ENCODE data around the gene MSANTD1.

- TF ChIP-seq CTCF (IDR thresholded peaks at IDR 0.05) (no peak), POLR2A (IDR thresholded peaks at IDR 0.05) (no peak)
Observed at GRCh38 chr4:3206439-3207100, 42.4 kb upstream of the MSANTD1 start.

All from thyroid gland (tissue), 4 donors.